GM20000 (cell line): ENCODE data around the gene ABCF3.
"Not testable (repeated sequence)": the region's sequence is repeated elsewhere in the genome, so short reads cannot be mapped to it uniquely, and the experiment has no call there.

Experiments
- DNase-seq: peaks from one replicate; pipeline ENCODE4 v3.0.0; 2012; ENCODE audit warnings: low spot score
- CTCF ChIP-seq: IDR thresholded peaks from 2 replicates; pipeline ENCODE4 v1.5.1; 2012; ENCODE audit warnings: mild to moderate bottlenecking, control low read depth; ENCODE audit errors: extremely low read depth, missing control alignments

ABCF3 gene

DNA sequence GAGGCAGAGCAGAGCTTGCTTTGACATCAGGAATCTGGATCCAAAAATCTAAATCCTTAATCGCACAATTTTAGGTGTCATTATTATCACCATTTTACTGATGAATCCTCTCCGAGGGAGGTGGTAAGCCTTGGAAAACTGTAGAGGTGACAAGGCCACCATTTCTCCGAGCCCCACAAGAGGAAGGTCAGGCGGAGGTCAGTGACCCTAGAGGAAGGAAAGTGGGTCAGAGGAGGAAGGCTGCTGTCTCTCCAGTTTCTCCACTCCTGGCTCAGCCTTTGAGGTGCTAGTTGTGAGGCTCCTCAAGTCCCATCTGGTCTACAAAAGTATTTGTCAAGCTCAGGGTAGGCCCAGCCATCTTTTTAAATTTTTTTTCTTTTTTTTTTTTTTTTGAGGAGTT is 27.6 kb upstream of the ABCF3 start:
- TF ChIP-seq CTCF: no peak
- no peak for DNase-seq

DNA sequence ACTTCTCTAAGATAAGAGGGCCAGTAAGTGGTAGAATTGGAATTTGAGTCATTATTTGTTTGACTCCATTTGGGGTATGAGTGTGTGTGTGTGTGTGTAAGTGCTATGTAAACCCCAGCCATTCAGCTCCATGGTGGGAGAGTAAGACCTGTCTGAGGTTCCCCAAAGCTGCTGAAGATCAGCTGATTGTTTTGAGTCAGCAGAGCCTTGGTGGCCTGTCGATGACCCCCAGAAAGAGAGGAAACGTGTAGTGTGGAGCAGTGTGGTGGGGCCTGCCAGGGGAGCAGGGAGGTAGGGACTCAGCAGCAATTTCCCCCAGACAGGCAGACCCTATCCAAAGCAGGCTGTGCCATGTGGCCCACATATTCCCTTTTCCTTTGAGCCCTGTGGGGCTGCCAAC is 25.5 kb upstream of the ABCF3 start:
- DNase-seq: peak; percentile 63
- no peak for TF ChIP-seq CTCF

GRCh38 chr3:184162571-184163070 is 23.4 kb upstream of the ABCF3 start:
- DNase-seq: not testable (repeated sequence)

DNA sequence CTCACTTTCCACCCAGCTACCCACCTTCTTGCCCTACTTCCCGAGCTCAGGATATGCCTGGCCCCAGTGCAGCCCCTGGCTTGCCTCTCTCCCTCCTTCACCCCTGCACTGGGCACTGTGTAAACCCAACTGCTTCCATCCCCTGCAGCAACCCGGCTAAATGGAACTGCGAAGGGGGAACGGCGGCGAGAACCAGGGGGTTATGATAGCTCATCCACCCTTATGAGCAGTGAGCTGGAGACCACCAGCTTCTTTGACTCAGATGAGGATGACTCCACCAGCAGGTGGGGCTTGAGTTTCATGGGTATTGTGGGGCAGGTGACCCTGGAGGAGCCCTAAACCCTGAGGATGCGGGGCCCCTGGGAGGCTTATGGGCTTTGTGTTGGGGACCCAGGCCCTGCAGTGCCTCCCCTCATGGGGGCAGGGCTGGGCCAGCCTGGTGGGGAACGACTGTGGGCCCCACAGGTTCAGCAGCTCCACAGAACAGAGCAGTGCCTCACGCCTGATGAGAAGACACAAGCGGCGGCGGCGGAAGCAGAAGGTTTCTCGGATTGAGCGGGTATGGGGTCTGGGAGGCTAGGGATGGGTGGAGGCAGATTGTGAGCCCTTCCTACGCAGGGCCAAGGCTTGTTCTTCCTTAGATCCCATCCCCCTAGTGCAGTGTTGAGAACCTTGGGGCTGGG is 21.2 kb upstream of the ABCF3 start:
- TF ChIP-seq CTCF: no peak
- no peak for DNase-seq

DNA sequence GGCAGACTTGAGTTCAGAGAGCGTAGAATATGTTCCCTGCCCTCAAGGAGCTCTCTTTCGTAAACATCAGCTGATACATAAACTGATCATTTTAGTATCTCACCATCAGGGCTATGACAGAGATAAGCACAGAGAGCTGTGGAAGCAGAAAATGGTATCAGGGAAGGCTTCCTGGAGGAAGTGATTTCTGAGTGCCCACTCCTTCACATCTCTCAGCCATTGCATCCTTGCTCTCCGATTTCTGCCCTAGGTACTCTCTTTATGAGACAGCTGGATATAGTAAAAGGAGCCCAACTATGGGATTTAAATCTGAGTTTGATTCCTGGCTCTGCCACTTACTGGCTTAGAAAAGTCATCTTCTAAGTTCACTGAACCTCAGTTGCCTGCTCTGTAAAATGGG is 20.5 kb upstream of the ABCF3 start:
- DNase-seq: no peak
- TF ChIP-seq CTCF: no peak

- no peak for DNase-seq
- TF ChIP-seq CTCF: no peak
Measured at GRCh38 chr3:184166671-184167070, 19.3 kb upstream of the ABCF3 start.

DNA sequence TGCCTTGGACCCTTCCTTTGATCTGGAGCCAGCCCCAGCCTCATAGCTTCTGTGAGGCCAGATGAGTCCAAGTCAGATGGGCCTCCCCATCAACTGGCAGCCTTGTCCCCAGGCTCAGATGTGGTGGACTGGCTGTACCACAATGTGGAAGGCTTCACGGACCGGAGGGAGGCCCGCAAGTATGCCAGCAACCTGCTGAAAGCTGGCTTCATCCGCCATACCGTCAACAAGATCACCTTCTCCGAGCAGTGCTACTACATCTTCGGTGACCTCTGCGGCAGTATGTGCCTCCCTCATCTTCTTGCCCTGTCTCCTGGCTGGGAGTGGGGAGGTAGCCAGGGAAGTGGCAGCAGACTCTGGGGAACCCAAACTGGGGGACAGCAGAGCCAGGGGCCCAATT is 18.2 kb upstream of the ABCF3 start:
- DNase-seq: no peak
- no peak for TF ChIP-seq CTCF
